Brain pericyte (primary cell): ENCODE results near the gene FGF18.

Source experiments
- DNase-seq: peaks from one replicate; pipeline ENCODE4 v3.0.0-alpha.2; 2012; ENCODE audit warnings: low read depth, low spot score

The FGF18 gene

GRCh38 chr5:171422902-171423663, 3.6 kb downstream of the FGF18 start:
- DNase-seq = no peak

GRCh38 chr5:171424726-171425125, 5.3 kb downstream of the FGF18 start:
- DNase-seq = no peak

- no peak for DNase-seq
Measured at GRCh38 chr5:171425596-171426244, 6.3 kb downstream of the FGF18 start.

DNA sequence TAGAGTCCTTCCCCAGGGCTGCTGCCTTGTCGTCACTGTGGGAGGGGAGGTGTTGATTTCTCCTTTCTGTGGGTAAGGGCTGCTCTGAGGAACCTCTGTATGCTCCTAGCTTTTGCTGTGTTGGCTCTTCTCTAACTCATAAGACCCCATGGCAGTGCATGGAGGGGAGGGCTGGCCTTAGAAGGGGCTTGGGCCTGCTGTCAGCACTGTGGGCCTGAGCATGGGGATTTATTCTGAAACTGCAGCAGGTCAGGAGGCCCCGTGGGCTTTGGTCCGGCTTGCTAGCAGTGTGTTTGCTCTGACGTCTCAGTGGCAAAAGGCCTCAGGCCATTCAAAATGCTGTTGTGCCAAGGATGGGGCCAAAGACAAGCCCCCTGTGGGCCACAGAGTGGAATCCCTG, 6.8 kb downstream of the FGF18 start:
- DNase-seq = no peak

- no peak for DNase-seq
Measured at GRCh38 chr5:171426680-171427079, 7.2 kb downstream of the FGF18 start.

GRCh38 chr5:171427318-171428167, 8.1 kb downstream of the FGF18 start:
- no peak for DNase-seq

GRCh38 chr5:171428168-171428696, 8.8 kb downstream of the FGF18 start:
- DNase-seq = no peak

- DNase-seq = no peak
Measured at GRCh38 chr5:171428809-171429542, 9.5 kb downstream of the FGF18 start.

DNA sequence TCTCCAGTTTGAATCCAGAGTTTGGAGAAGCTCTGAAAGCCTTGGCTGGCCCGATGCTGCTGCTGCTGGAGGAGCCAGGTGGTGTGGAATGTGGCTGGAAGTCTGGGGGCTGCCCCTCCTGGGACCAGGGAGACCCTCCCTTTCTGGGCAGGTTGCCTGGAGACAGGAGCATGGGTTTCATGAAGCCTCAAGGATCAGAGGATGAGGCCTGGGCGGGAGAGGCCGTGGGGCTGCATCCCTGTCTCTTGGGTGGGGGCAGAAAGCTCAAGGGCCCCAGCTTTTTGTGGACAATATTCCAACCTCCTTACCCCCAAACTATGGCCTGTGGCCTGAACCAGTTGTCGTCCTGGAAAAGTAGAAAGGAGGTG, 10.1 kb downstream of the FGF18 start:
- DNase-seq = no peak

DNA sequence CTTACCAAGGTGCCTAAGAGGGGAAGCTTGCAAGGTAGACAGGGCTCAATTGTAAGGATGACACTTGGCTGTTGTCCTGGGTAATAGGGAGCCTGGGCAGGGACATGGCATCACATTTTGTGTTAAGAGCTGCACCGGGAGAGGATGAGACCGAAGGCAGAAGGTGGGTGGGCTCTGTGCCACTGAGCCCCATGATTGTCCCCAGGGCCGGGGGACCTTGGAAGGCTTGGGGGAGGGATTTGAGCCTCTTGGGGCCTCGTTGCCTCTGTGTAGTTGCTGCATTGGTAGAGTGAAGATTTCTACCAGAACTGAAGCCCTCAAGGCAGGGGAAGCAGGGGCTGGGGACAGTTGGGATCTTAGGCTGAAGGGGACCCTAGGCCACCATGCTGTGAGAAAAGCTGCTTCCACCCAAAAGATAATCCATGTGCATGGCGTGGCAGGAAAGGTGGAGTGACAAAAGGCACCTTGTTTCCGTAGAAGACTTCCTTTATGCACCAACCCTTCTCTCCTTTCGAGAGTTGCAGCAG, 11.9 kb downstream of the FGF18 start:
- DNase-seq = no peak

DNA sequence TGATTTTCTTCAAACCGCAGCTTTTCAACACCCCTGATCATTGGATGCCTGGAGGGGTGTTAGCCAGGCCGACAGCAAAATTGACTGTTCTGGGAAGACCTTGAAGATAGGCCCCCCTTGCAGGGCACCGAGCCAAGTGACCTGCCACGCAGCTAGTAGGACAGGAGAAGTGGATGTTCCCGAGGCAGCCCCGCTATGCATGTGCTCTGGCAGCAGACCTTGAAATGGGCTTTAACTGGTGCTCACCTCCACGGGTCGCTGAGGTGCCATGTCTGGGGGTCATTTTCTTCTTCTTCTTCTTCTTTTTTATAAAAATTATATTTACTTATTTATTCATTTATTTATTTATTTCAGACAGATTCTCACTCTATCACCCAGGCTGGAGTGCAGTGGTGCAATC, 12.6 kb downstream of the FGF18 start:
- no peak for DNase-seq

DNA sequence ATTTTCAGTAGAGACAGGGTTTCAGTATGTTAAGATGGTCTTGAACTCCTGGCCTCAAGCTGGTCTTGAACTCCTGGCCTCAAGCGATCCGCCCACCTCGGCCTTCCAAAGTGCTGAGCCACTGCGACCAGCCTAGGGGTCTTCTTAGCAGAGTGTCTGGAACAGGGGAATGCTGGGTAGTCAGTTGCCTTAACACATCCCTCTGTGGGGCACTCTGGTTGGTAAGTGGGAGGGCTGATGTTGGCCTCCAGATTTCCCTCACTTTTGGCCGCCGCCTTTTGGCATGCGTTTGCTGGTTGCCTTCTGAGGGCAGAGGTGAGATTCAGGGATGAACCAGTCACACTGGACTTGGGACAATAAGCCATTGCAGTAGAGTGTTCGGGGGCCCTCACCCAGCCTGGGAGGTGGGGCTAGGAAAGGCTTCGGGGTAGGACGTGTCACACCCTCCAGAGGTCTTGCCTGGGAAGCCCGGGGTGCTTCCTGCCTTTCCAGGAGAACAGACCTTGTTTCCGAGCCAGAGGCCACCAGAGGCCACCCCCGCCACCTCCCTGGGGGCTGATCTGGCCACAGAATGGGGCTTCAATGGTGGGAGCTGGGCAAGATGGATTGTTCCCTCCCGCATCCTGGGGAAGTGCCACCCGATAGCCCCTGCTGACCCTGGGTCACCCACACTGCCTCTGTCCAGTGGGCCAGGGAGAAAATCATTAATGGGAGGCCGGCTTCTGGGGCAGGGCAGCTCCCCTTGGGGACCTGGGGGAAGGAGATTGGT, 13.3 kb downstream of the FGF18 start:
- no peak for DNase-seq

- no peak for DNase-seq
Measured at GRCh38 chr5:171433352-171433698, 13.9 kb downstream of the FGF18 start.

DNA sequence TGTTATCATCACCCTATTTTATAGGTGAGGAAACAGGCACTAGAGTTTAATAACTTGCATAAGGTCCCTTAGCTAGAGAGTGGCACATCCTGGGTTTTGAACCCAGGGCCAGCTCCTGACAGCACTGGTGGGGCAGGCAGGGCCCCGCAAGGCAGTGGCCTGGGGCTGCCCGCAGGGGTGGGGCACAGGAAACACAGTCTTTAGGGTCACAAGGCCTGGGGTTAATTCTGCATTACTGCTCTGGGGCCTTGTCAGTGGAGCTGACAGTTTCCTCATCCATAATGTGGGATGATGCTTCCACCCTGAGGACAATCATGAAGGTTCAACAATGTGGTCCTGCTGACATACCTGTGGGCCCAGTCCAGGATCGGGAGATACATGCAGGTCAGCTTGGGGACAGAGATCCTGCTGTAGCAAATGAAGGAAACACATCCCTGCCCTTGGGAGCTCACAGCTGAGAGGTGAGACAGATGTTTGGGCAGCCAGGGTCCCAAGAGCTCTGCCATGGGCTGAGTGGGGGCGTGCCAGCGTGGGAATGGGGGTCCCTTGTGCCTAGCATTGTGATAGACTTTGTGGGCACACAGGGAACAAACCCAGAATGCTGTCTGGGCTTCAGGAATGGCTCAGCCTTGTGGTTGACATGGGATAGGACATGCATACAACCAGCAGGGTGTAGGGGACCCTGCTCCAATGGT, 14.7 kb downstream of the FGF18 start:
- no peak for DNase-seq

DNA sequence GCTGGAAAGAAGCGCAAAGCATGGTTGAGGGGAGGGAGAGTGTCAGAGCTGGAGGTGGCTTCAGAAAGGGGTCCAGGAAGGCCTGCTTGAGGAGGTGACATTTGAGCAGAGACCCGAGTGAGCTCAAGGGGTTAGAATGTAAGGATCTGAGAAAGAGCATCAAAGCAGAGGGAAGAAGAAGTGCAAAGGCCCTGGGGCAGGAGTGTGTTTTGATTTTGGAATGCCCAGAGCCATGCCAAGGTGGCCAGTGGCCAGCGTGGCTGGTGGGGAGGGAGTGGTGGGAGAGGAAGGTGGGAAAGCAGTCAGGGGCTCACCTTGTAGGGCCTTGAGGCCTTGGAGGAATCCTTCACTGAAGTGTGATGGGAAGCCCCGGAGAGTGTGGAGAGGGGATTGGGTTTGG, 15.4 kb downstream of the FGF18 start:
- DNase-seq = no peak

GRCh38 chr5:171435908-171436307, 16.5 kb downstream of the FGF18 start:
- no peak for DNase-seq

DNA sequence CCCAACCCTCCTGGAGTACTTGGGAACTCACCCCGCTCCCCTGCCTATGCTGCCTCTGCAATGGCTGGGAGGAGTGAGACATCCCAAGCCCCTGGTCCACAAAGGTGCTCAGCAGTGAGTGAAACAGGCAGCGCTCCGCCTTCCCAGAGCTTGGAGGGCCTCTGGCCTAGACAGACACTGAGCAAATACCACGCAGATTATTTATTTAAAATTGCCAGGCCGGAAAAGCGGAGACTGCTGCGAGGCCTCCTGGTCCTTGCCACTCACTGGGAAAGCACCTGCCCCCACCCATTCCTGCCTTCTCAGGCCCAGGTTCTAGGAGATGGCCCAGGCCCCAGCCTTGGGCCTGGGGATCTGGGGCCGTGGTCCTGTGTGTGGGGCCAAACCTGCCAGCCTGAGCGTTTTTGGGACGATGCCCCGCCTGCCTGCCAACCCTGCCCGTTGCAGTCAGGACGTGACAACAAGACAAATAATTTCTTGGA, 17.4 kb downstream of the FGF18 start:
- no peak for DNase-seq

DNA sequence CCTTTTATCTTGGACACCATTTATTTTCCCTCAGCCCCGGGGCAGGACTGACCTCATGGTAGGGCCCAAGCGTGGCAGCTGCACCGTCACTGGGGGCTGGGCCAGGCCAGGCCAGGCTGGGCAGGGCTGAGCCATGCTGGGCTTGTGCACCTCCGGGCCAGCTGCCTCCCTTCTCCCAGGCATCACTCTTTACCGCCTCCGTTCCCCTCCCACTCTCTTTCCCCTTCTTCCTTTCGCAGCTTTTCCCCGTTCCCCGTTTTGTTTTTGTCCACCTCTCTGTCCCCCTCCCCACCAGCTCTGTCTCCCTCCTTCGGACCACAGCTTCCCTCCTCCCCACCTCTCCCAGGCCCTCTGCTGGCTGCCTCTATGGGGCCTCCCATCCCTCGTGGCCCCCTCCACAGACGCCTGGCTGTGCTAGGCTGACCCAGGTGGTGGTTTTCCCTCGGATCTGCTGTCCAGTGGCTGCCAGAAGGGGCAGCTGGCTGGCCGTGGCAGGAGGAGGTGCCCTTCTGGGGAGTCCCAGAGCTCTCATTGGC, 17.9 kb downstream of the FGF18 start:
- DNase-seq = no peak

- no peak for DNase-seq
Measured at GRCh38 chr5:171438738-171439137, 19.3 kb downstream of the FGF18 start.
